ENCODE measurements around the gene PITPNC1. TPM values are rescaled to one million over a fixed set of nuclear protein-coding genes. Genes with fewer than 3 reads are reported as not detected.
A peak's percentile ranks its signal among the peaks of the same experiment; 100 is the strongest.

The PITPNC1 gene
- total and polyA plus RNA-seq, 2 of the 13 experiments (the other 11 are each of a cell fraction or from before 2014, with no cell fraction given), result 4.1 to 5.7 TPM

DNA sequence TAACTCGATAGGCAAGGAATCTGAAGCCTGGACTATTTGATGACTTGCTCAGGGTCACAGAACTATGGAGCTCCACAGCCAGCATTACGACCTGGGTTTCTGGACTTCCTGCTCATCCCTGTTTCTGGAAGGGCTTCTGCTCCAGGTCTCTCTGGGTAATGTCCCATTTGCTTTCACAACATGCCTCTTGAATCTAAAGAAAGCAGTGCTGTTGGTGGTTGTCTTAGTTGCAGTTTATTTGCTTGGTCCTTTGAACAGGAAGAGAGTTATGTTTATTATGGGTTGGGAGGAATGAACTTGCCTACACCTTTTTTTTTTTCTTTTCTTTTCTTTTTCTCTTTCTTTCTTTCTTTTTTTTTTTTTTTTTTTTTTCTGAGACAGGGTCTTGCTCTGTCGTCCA is 84.8 kb downstream of the PITPNC1 start:
- Histone ChIP-seq H3K4me1 (ENCODE audit: insufficient read depth, low read length) (peaks cover 14% of the 10 kb centered on the region), H3K9me3 (ENCODE audit: low read length) (peaks cover 5% of the 10 kb centered on the region), H3K27ac (ENCODE audit: extremely low read length, insufficient read depth, low read length) (no peak overlapping the region), H3K4me2 (ENCODE audit: low read depth, low read length) (no peak overlapping the region), H2AFZ (ENCODE audit: low read length) (no peak overlapping the region), H3K36me3 (replicated peaks in 1 of 2; ENCODE audit: control insufficient read depth in 1 of 2, insufficient read depth in 2 of 2, low read length in 2 of 2) (no peaks in the 10 kb centered on the region), H3K4me3 (replicated peaks in 1 of 3; ENCODE audit: insufficient read depth in 1 of 3, low read depth in 2 of 3, low read length in 3 of 3) (no peak overlapping the region), H3K27me3 (ENCODE audit: control insufficient read depth in 1 of 2, insufficient read depth in 2 of 2, low read length in 2 of 2) (no peaks in the 10 kb centered on the region), H4K20me1 (ENCODE audit: insufficient read depth, low read length) (no peaks in the 10 kb centered on the region), H3K79me2 (ENCODE audit: insufficient read depth, low read length) (no peaks in the 10 kb centered on the region), H3K9ac (ENCODE audit: insufficient read depth, low read depth, low read length) (no peak overlapping the region)
- BruUV-seq (replicated peaks), result no TSS peak
- in situ Hi-C loops (cut with HindIII; ENCODE audit: extremely low pct_ligation_motif_present, low pct_unique_long_range_greater_than_20kb), result no loop called here
- ChIA-PET CTCF (ENCODE audit: low intra/inter-chr PET ratio, low total read pairs) (no interaction called here), POLR2A (no interaction called here)
- ATAC-seq (peak; percentile 32; the same call in 1 of the 3 replicates), FAIRE-seq (no peak), DNase-seq (ENCODE audit: low spot score) (no peak)
- intact Hi-C loops (cut with micrococcal nuclease; ENCODE audit: unreplicated experiment), result no loop called here
- TF ChIP-seq NFIC (IDR thresholded peaks at IDR 0.05; ENCODE audit: low read length) (no peak), ATAD3A (CRISPR knock-in tag; IDR thresholded peaks at IDR 0.05) (no peak), FOXP1 (IDR thresholded peaks at IDR 0.05) (no peak), FOXP1 (CRISPR knock-in tag; IDR thresholded peaks at IDR 0.05) (no peak), CENPT (CRISPR knock-in tag; IDR thresholded peaks at IDR 0.05; ENCODE audit: low read depth) (no peak), ZNF432 (CRISPR knock-in tag; IDR thresholded peaks at IDR 0.05; ENCODE audit: borderline replicate concordance) (no peak), ZNF607 (CRISPR knock-in tag; IDR thresholded peaks at IDR 0.05; ENCODE audit: borderline replicate concordance) (no peak), ZNF3 (CRISPR knock-in tag; IDR thresholded peaks at IDR 0.05) (no peak), FOXJ3 (CRISPR knock-in tag; IDR thresholded peaks at IDR 0.05; ENCODE audit: borderline replicate concordance) (no peak), ZNF34 (CRISPR knock-in tag; IDR thresholded peaks at IDR 0.05; ENCODE audit: borderline replicate concordance) (no peak), MIER3 (CRISPR knock-in tag; IDR thresholded peaks at IDR 0.05; ENCODE audit: borderline replicate concordance) (no peak), ZNF225 (CRISPR knock-in tag; IDR thresholded peaks at IDR 0.05) (no peak), HNRNPL (IDR thresholded peaks at IDR 0.05; ENCODE audit: low read depth, low read length) (no peak), NFKBIZ (CRISPR knock-in tag; IDR thresholded peaks at IDR 0.05) (no peak), SIX4 (CRISPR knock-in tag; IDR thresholded peaks at IDR 0.05) (no peak)
- TF ChIP-seq, protein P1, sequence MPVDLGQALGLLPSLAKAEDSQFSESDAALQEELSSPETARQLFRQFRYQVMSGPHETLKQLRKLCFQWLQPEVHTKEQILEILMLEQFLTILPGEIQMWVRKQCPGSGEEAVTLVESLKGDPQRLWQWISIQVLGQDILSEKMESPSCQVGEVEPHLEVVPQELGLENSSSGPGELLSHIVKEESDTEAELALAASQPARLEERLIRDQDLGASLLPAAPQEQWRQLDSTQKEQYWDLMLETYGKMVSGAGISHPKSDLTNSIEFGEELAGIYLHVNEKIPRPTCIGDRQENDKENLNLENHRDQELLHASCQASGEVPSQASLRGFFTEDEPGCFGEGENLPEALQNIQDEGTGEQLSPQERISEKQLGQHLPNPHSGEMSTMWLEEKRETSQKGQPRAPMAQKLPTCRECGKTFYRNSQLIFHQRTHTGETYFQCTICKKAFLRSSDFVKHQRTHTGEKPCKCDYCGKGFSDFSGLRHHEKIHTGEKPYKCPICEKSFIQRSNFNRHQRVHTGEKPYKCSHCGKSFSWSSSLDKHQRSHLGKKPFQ (CRISPR knock-in tag; IDR thresholded peaks at IDR 0.05; ENCODE audit: insufficient replicate concordance), result no peak
- TF ChIP-seq, protein P2, sequence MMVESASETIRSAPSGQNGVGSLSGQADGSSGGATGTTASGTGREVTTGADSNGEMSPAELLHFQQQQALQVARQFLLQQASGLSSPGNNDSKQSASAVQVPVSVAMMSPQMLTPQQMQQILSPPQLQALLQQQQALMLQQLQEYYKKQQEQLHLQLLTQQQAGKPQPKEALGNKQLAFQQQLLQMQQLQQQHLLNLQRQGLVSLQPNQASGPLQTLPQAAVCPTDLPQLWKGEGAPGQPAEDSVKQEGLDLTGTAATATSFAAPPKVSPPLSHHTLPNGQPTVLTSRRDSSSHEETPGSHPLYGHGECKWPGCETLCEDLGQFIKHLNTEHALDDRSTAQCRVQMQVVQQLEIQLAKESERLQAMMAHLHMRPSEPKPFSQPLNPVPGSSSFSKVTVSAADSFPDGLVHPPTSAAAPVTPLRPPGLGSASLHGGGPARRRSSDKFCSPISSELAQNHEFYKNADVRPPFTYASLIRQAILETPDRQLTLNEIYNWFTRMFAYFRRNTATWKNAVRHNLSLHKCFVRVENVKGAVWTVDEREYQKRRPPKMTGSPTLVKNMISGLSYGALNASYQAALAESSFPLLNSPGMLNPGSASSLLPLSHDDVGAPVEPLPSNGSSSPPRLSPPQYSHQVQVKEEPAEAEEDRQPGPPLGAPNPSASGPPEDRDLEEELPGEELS (CRISPR knock-in tag; IDR thresholded peaks at IDR 0.05), result no peak
- TF ChIP-seq, protein P3, sequence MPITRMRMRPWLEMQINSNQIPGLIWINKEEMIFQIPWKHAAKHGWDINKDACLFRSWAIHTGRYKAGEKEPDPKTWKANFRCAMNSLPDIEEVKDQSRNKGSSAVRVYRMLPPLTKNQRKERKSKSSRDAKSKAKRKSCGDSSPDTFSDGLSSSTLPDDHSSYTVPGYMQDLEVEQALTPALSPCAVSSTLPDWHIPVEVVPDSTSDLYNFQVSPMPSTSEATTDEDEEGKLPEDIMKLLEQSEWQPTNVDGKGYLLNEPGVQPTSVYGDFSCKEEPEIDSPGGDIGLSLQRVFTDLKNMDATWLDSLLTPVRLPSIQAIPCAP (CRISPR knock-in tag; IDR thresholded peaks at IDR 0.05; ENCODE audit: low read depth), result no peak
- 42% methylated on average over 3 of the region's 3 CpGs for WGBS (ENCODE audit: low lambda C conversion rate)
